CD4-positive, alpha-beta T cell treated with Interleukin-17A for 4 hours (primary cell): ENCODE results near the gene BATF.

ENCODE experiments used
- DNase-seq: peaks from one replicate; pipeline ENCODE4 v3.0.0-alpha.2; 2020; ENCODE audit warnings: mixed read lengths

Gene BATF

DNA sequence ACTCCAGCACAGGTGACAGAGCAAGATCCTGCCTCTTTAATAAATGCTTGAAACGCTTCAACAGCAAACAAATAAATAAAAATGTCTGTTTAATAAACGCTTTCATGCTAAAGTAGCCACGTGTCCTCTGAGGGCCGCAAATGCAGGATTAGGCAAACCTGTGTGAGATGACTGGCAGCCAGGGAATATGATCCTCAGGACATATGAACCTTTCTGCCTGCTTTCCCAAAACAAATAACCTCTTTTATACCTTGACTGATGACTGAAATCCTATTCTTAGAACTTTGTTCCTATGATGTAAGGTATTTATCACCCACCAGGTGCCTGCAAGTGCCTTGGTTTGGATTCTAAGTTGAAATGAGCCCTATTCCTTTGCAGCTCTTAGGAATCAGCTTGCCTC, 41.7 kb downstream of the BATF start:
- no peak for DNase-seq

DNA sequence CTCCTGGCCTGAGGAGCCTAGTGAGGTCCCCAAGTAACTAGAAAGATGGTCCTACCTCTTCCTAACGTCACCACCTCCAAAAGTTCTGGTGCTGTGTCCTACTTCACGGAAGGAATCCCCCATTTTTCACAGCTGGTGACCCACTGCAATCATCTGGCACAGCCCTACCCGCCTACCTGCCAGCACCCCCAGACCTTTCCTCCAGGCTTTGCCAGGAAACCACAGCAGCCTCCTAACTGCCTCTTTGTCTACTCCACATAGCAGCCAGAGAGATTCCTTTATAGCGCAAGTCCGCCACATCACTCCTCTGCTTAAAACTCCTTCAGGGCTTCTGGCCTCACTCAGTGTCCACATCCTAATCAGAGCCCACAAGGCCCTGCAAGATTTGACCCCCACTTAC, 42.8 kb downstream of the BATF start:
- no peak for DNase-seq

DNA sequence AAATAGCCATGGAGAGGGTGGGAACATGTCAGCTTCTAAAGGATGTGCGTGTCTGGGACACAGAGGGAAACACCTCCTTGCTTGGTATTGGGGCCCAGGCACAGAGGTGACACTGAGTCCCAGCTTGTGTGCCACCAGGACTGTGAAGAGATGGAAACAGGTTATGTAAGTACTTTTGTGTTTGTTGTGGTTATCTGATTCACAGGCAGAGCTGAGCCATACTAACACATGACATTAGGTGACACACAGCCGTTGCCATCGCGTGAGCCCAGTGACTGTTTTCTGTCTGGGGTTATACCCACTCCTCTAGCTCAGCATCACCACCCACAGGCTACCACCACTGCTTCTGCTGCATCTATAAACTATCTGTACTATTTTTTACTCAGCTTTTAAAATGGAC, 44.1 kb downstream of the BATF start:
- peak; percentile 75 for DNase-seq

DNA sequence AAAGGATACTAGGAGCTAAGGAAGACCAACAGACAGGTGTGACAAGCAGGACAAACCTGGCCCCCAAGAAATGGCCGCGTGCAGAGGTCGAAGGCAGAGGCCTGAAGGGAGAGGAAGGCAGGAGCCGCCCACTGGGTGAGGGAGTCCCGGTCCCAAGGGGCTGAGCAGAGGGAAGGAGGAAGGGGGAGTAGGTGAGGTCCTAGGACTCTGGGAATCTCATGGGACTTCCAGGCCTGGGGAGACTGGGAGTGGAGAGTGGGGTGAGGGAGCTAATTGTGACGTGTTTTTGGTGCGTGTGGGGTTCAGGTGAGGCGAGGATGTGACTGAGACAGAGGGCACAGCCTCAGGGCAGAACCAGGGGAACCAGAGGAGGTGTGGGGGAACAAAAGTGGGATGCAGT, 44.5 kb downstream of the BATF start:
- DNase-seq = no peak

DNA sequence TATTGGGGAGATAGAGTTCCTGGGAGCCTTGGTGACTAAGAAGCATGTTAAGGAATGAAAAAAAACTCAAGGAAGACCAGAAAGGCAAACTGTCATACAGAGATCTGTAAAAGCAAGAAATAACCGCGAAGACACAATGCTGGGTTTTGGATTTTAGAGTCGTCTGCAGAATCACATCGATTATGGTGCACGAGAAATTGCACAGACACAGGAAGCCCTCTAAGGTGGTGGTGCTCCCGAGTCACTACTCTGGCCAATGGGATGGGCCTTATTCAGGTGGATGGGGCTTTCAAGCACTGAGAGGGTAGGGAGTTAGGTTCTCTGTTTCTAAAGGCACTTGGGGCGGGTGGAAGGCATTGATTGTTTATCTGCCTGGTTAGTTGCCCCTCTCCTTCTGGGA, 45.9 kb downstream of the BATF start:
- DNase-seq = no peak

DNA sequence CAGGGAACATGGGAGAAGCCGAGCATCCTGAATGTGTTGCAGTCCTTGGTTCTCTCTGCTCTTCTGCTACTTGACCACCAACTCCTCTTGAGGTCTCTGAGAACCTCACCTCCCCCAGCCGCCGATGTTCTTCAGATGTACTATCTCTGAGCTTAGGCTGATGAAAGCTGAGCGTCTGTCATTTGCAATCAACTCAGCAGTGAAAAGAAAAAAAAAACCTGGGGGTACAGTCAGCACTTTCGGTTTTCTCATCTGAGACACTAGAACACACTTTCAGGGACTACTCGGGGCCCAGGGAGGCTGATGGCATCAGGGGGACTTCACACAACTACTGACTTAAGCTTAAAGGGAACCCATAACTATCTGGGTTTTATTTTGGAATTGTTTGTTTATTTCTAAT, 46.5 kb downstream of the BATF start:
- DNase-seq = no peak

DNA sequence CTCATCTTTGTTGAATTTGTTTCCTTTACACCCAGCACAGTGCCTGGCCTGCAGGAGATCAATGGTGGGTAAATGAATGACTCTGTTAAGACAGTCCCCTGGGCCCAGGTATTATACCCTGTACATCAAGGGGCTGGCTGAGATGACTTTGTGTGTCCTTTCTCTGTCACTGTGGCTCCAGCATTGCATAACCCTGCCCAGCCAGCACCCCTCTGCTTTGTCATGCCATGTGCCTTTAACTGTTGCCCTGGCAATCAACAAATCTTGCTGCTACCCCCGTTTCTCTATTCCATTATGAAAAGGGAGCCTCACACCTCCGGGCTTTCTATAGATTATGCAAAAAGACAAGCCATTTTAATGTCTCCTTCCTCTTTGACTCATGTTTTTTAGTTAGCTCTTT, 48.5 kb downstream of the BATF start:
- DNase-seq = no peak

DNA sequence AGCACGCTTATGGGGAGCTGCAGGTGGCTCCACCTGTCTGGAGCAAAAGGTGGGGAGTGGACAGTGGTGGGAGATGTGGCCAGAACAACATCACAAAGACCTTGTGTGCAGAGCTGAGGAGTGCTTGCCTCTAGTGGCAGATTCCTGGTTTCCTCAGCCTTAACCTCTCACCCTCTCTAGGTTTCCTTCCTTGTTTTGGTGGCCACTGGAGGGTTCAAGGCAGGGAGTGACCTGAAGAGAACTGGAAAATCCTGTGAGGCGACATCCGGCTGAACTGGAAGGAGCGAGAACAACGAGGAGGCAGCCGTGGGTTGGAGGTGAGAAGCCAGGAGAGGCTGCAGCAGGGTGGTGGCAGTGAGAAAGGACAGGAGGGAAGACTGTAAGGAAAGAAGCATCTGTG, 49.8 kb downstream of the BATF start:
- DNase-seq = no peak

DNA sequence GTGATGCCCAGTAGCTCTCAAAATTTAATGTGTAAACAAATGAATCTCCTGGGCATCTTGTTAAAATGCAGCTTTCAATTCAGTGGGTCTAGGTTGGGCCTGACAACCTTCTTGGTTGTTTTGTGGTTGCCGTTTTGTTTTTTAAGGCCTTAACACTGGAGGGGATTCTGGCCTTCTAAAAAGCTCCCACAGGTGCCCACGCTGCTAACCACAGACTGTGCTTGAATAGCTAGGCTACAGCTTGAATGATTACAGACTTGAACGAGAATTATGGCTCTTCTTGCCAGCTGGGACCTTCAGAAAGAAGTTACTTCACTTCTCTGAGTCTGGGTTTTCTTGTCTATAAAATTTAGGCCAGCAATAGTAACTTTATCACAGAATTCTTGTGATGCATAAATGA, 54.8 kb downstream of the BATF start:
- DNase-seq = no peak

DNA sequence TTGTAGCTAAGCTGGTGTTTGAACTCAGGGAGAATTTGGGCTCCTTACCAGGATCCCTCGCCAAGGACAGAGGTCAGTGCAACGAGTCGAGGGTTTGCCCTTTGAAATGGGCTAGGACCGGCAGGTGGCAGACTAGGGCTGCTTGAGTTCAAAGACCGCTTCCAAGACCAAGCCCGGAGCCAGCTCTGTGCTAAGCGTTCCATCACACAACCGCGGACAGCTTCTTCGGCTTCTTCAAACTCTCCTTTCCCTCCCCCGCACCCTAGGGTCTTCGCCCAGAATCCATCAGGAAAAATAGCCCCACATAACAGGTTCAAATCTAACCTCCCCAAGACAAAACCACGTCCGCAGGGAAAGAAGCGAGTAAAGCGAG, 55.4 kb downstream of the BATF start:
- DNase-seq = peak; percentile 80

DNA sequence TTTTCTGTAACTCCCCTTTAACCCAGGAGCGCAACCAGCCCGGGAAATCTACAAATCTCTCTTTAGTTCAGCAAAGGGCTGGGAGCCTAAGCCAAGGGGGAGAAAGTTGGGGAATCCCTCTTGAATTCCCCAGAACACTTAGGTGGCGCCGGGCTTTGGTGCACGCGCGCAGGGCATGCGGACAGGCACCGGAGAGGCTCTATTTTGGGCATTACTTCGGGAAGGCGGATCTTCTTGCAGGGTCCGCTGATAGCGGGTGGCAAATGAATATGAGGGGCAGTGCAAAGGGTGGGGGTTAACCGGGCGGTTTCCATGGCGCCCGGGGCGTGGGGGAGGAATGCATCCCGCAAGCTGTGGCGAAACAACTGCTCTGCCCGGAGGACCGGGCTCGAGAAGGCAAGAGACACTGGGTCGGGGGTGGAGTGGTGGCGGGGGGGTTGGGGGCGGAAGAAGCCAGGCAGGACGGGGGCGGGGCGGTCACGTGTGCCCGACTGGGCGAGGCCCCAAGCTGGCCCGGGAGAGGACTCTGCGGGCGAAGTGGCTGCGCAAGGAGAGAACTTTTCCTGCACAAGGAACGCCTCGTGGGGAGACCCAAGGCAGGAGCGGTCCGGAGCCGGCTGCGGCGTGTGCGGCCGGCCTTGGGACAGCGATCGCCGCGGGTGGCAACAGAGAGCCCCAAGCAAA, 56.0 kb downstream of the BATF start, which contains the start of gene FLVCR2:
Gene FLVCR2 (plus strand): TSS at position 519 of the 684 bp plus-strand sequence. CDS start 353 bp downstream, outside the sequence.
- peak; percentile 82 for DNase-seq

DNA sequence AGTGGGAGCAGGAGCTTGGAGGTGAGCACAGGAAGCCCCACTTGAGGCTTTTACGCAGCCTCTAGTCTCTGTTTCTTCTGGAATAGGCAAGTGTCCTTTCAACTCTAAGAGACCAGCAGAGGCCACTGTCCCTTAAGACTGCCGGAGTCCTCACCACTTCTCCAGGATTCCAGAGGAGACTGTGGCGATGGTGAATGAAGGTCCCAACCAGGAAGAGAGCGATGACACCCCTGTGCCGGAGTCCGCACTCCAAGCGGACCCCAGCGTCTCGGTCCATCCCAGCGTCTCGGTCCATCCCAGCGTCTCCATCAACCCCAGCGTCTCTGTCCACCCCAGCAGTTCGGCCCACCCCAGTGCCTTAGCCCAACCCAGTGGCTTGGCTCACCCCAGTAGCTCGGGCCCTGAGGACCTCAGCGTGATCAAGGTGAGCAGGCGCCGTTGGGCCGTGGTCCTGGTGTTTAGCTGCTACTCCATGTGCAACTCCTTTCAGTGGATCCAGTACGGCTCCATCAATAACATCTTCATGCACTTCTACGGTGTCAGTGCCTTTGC, 56.6 kb downstream of the BATF start:
- DNase-seq = no peak

DNA sequence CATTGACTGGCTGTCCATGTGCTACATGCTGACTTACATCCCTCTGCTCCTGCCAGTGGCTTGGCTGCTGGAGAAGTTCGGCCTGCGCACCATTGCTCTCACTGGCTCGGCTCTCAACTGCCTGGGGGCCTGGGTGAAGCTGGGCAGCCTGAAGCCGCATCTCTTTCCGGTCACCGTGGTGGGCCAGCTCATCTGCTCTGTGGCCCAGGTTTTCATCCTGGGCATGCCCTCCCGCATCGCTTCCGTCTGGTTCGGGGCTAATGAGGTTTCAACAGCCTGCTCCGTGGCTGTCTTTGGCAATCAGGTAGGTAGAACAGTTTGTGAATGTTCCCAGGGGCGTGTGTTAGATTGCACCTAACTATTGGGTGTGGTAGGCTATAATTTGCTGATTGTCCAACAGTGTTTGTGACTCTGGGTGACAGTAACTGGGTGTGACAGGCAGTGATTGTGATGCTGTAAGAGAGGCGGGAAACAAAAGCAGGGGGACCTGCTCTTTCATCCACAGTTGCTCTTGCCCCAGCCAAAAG, 57.1 kb downstream of the BATF start:
- no peak for DNase-seq

DNA sequence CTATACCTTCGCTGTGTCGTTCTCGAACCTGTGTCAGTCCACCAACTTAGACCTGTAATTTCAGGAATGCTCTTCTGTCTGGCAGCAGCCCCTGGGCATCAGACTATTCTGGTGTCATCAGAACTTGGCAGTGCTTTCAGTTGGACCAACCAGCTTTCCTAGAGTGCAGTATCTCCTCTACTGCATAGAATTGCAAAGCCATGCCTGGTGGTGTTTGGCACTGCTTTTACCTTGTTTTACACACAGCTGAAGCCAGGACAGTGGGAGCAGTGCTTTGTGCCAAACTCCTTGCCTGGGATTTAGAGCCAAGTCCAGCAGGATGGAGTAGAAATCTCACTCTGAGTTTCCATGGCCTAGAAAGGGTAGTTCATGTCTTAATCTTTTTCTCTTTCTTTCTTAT, 57.6 kb downstream of the BATF start:
- no peak for DNase-seq

DNA sequence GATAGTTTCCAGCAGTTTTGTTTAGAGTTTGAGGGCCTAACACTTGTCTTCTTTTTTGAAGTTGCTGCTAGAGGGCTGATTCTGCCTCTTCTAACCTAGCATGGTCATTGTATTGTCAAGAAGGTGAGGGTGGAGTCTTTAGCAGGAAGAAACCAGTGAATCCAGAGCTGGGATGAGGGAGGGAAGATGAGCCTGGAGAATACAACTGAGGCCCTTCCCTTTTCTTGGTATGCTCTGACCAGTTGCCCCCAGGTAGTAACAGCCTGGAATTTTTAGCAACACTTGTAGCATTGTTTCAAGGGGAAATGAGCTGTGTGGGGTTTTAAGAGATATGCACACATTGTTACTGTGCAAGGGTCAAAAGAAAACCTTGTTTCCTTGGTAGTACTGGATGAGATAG, 65.1 kb downstream of the BATF start:
- DNase-seq = no peak

DNA sequence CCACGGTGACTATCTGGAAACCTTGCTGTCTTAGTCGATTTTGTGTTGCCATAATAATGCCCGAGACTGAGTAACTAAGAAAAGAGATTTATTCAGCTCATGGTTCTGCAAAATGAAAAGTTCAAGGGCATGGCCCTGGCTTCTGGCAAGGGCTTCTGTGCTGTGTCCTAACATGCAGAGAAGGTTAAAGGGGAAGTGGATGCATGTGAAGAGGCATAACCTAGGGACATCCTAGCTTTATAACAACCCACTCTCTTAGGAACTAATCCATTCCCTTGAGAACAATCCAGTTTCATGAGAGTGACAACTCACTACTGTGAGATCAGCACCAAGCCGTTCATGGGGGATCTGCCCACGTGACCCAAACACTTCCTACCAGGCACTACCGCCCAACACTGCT, 67.7 kb downstream of the BATF start:
- DNase-seq = no peak

DNA sequence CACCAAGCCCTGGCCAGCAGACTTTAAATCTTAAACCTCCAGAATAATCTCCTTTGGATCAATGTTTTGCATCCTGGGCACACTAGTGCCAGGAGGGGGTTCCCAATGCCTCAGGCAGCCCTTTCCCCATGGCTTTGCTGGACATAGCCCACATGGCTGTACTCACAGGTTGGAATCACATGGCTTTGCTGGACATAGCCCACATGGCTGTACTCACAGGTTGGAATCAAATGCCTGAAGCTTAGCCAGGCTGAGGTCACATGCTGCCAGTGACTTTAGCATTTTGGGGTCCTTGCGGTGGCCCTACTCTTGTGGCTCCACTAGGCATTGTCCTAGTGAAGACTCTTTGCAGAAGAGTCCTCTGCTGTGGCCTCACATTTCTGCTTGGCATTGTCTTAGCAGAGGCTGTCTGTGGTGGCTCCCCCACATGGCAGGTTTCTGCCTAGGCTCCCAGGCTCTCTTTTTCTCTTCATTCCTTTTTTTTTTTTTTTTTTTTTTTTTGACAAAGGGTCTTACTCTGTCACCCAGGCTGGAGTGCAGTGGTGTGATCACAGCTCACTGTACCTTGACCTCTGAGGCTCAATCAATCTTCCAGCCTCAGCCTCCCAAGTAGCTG, 69.2 kb downstream of the BATF start:
- no peak for DNase-seq

DNA sequence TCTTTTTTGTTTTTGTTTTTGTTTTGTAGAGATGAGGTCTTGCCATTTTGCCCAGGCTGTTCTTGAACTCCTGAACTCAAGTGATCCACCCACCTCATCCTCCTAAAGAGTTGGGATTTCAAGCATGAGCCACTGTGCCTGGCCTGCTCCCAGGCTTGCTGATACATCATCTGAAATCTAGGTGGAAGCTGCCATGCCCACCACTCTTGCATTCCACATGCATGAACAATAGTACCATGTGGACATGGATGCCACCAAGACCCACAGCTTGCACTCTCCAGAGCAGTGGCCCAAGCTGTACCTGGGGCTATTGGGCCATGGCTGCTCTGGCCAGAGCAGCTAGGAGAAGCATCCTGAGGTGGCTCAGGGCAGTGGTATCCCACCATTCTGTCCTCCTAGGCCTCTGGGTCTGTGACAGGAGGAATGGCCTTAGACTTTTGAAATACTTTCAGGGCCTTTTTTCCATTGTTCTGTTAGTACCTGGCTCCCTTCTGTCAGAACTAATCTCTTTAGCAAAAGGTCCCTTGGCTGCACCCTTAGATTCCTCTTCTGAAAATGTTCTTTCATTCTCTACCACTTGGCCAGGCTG, 69.8 kb downstream of the BATF start:
- DNase-seq = no peak

DNA sequence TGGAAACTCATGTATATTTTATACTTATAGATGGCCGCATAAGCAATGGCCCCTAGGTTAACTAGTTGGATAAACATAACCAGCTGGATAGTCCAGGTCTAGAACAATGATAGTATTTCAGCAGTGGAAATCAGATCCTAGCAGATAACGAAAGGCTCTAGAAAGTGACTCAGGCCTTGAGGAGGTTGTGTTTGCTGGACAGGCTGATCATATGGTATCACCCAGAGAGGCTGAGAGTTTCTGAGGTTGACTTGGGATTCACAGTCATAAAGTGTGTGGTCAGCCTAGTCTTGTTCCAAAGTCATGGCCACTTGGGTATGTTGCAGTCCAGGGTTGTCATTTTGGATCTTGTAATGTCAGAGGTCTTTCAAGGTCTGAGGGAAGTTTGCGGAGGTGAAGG, 73.0 kb downstream of the BATF start:
- DNase-seq = no peak
